Smooth muscle cell (in vitro differentiated cells): ENCODE results near the gene NFE2. TPM values are rescaled to one million over a fixed set of nuclear protein-coding genes. Genes with fewer than 3 reads are reported as not detected.
A peak's percentile ranks its signal among the peaks of the same experiment; 100 is the strongest.

Experiments used
- DNase-seq: peaks from one replicate; lab custom pipeline; 2025; ENCODE audit not compliant: unreplicated experiment; lab: John Stamatoyannopoulos, UW
- H2AFZ ChIP-seq: fragments of 200-600 bp; sonication (generic); 2 replicates; pipeline ENCODE4 v1.6.0; 2016; ENCODE audit warnings: antibody characterized with exemption, low read depth, mild to moderate bottlenecking
- H3F3A ChIP-seq: fragments of 200-600 bp; sonication (generic); 2 replicates; pipeline ENCODE4 v1.6.0; 2017; ENCODE audit warnings: antibody characterized with exemption, low read depth
- H3K27ac ChIP-seq: fragments of 200-600 bp; sonication (generic); 2 replicates; pipeline ENCODE4 v1.5.1; 2016; ENCODE audit warnings: low read depth, mild to moderate bottlenecking
- H3K27me3 ChIP-seq: fragments of 200-600 bp; sonication (generic); 2 replicates; pipeline ENCODE4 v1.6.1; 2016; ENCODE audit warnings: low read depth, mild to moderate bottlenecking
- H3K36me3 ChIP-seq: fragments of 200-600 bp; sonication (generic); 2 replicates; pipeline ENCODE4 v1.5.1; 2016; ENCODE audit warnings: low read depth
- H3K4me1 ChIP-seq: fragments of 200-600 bp; sonication (generic); 2 replicates; pipeline ENCODE4 v1.5.1; 2016; ENCODE audit warnings: low read depth
- H3K4me2 ChIP-seq: fragments of 200-600 bp; sonication (generic); 2 replicates; pipeline ENCODE4 v1.6.0; 2016; ENCODE audit warnings: mild to moderate bottlenecking
- H3K4me3 ChIP-seq: fragments of 200-600 bp; sonication (generic); 2 replicates; pipeline ENCODE4 v1.5.1; 2016; ENCODE audit warnings: mild to moderate bottlenecking
- H3K79me2 ChIP-seq: fragments of 200-600 bp; sonication (generic); 2 replicates; pipeline ENCODE4 v1.6.0; 2016; ENCODE audit warnings: low read depth, mild to moderate bottlenecking
- H3K9ac ChIP-seq: fragments of 200-600 bp; sonication (generic); 2 replicates; pipeline ENCODE4 v1.6.0; 2016; ENCODE audit warnings: low read depth
- H3K9me3 ChIP-seq: fragments of 200-600 bp; sonication (generic); replicated peaks from 2 replicates; pipeline ENCODE4 v1.5.1; 2016; ENCODE audit warnings: low read depth
- H4K20me1 ChIP-seq: fragments of 200-600 bp; sonication (generic); 2 replicates; pipeline ENCODE4 v1.6.0; 2016; ENCODE audit warnings: low read depth
- WGBS: methylation state at CpG from one replicate; pipeline ENCODE4 v1.1.7; 2016; ENCODE audit warnings: low lambda C conversion rate; 5-methylcytosine and 5-hydroxymethylcytosine counted together
- polyA plus RNA-seq: library from polyadenylated mRNA; unstranded; fragments of >200 nt; fragmentation: Nextera tagmentation; extraction: Ambion mirVana; gene quantifications from 2 replicates; pipeline ENCODE4 v1.2.1, GENCODE V29; 2016
- total RNA-seq: library from RNA; depleted of rRNA; stranded (reverse); fragments of >200 nt; gene quantifications from 2 replicates; pipeline ENCODE4 v1.2.3, GENCODE V29; 2014
- TF ChIP-seq, protein P1 (sequence below): fragments of 200-600 bp; sonication (generic); IDR thresholded peaks from 2 replicates; pipeline ENCODE4 v1.5.1; 2017; ENCODE audit warnings: borderline replicate concordance, mild to moderate bottlenecking, antibody characterized with exemption; ENCODE audit not compliant: insufficient read depth, poor library complexity, severe bottlenecking

NFE2 gene
- total and polyA plus RNA-seq, 2 experiments from 2014 or later, result 0.13 to 0.24 TPM

DNA sequence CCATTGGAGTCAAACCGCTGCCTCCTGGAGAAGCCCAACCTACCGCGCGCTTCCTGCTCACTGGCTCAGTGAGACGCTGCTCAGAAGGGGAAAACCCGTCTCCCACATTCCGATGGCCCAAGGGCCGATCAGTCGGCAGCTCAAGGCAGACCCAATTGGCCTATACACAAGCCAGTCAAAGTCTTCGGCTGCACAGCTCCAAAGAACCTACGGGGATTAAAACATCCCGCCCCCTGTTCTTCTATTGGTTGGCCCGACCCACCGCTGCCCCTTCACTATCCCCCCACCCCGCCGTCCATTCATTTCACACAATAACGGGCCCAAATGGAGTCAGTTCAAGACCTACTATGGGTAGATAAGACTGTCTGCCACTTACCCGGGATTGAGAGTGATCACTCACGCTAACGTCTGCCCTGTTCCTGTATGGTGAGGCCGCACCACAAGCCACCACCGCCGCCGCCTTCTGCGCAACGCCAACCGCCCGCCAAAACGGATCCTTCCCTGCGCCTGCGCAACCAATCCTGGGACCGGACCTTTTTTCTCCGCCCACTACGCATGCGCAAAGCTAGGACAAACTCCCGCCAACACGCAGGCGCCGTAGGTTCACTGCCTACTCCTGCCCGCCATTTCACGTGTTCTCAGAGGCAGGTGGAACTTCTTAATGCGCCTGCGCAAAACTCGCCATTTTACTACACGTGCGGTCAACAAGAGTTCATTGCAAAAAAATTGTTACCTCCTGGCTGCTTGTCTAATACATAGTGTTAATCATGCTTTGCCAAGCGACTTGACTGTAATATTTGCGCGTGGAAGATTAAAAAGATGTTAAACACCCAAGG, 21.0 kb downstream of the NFE2 start, which contains the start of gene CBX5:
TSS of gene CBX5 (minus strand) at position 491 of the 836 bp plus-strand sequence. CDS start 22,472 bp downstream, outside the sequence.
- DNase-seq, result peak; percentile 97
- Histone ChIP-seq H3F3A (peaks cover 24% of the 10 kb centered on the region), H3K79me2 (peaks cover 82% of the 10 kb centered on the region), H3K4me1 (peaks cover 36% of the 10 kb centered on the region), H3K36me3 (peaks cover 16% of the 10 kb centered on the region), H3K4me3 (peak within 1 kb of the TSS; percentile 74), H3K4me2 (peak within 1 kb of the TSS; percentile 96), H3K27me3 (no peaks in the 10 kb centered on the region), H3K27ac (peak within 1 kb of the TSS; percentile 89), H4K20me1 (peaks cover 42% of the 10 kb centered on the region), H2AFZ (peak within 1 kb of the TSS; percentile 81), H3K9me3 (no peaks in the 10 kb centered on the region), H3K9ac (peak within 1 kb of the TSS; percentile 90)
- TF ChIP-seq, protein P1, sequence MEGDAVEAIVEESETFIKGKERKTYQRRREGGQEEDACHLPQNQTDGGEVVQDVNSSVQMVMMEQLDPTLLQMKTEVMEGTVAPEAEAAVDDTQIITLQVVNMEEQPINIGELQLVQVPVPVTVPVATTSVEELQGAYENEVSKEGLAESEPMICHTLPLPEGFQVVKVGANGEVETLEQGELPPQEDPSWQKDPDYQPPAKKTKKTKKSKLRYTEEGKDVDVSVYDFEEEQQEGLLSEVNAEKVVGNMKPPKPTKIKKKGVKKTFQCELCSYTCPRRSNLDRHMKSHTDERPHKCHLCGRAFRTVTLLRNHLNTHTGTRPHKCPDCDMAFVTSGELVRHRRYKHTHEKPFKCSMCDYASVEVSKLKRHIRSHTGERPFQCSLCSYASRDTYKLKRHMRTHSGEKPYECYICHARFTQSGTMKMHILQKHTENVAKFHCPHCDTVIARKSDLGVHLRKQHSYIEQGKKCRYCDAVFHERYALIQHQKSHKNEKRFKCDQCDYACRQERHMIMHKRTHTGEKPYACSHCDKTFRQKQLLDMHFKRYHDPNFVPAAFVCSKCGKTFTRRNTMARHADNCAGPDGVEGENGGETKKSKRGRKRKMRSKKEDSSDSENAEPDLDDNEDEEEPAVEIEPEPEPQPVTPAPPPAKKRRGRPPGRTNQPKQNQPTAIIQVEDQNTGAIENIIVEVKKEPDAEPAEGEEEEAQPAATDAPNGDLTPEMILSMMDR, result no peak
- WGBS, result under 1% methylated on average over 49 of the region's 49 CpGs

DNA sequence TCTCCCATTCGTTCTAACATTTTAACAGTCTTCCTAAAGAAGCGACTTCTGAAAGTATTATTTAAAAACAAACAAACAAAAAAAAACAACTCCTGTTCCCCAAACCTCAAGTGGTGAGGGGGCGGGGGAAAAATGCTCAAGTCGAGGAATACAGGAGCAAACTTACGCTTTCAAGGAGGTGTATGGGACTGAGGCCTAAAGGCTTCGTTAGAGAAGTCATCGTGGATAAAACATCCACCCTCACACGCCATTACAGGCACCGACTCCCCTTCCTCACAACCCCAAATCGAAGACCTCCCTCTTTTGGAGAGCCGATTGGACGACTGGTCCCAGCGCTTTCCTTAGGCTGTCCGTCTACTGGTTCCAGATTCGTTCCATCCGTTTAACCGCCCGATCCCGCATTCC, 21.6 kb downstream of the NFE2 start:
- WGBS, result 1% methylated on average over 19 of the region's 19 CpGs
- TF ChIP-seq, protein P1, result no peak
- peak overlapping the region; percentile 89 for H3K27ac ChIP-seq

DNA sequence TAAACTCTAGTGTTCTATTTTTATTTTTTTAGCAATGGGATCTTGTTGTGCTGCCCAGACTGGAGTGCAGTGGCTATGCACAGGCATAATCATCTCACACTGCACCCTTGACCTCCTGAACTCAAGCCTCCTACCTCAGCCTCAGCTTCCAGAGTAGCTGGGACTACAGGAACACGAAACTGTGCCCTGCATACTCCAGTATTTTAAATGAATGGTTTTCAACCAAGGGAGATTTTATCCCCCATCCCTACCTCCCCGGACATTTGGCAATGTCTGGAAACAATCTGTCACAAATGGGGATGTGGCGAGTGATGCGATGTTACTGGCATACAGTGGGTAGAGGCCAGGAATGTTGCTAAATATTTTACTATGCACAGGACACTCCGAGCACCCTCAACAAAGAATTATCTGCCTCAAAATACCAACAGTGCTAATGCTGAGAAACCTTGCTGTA, 23.0 kb downstream of the NFE2 start:
- peaks cover 22% of the 10 kb centered on the region for H4K20me1 ChIP-seq
- H3K27ac ChIP-seq, result peak overlapping the region; percentile 89
- H3F3A ChIP-seq, result peaks cover 10% of the 10 kb centered on the region
- peaks cover 20% of the 10 kb centered on the region for H3K4me1 ChIP-seq
- peak overlapping the region; percentile 85 for H3K9ac ChIP-seq
- H3K36me3 ChIP-seq, result peaks cover 12% of the 10 kb centered on the region
- peak overlapping the region; percentile 74 for H3K4me3 ChIP-seq
- no peak overlapping the region for H2AFZ ChIP-seq
- TF ChIP-seq, protein P1, result no peak
- 24% methylated on average over 5 of the region's 5 CpGs for WGBS
- no peaks in the 10 kb centered on the region for H3K9me3 ChIP-seq
- H3K79me2 ChIP-seq, result peaks cover 86% of the 10 kb centered on the region
- peak overlapping the region; percentile 89 for H3K4me2 ChIP-seq
- no peaks in the 10 kb centered on the region for H3K27me3 ChIP-seq
- no peak for DNase-seq

More for the DNA sequence above, 21.6 kb downstream of the NFE2 start:
- no peak for DNase-seq
- Histone ChIP-seq H3K9ac (peak overlapping the region; percentile 85), H2AFZ (no peak overlapping the region), H3K79me2 (peaks cover 86% of the 10 kb centered on the region), H3K9me3 (no peaks in the 10 kb centered on the region), H3K27me3 (no peaks in the 10 kb centered on the region), H3F3A (peaks cover 23% of the 10 kb centered on the region), H3K4me2 (peak overlapping the region; percentile 89), H3K4me3 (peak overlapping the region; percentile 74), H4K20me1 (peaks cover 35% of the 10 kb centered on the region), H3K4me1 (peaks cover 34% of the 10 kb centered on the region), H3K36me3 (peaks cover 16% of the 10 kb centered on the region)
